Effector memory CD8-positive, alpha-beta T cell (primary cell): ENCODE data around the gene CUEDC2.

Source experiments
- ATAC-seq: fragments of 150-1000 bp; cut with Tn5 transposase; replicated peaks from 2 replicates; pipeline ENCODE4 v1.10.0; 2021; ENCODE audit warnings: mild to moderate bottlenecking, moderate library complexity
- DNase-seq, 3 experiments: peaks; one replicate each; pipeline ENCODE4 v3.0.0; 2021
- H3K27ac Mint-ChIP-seq, 2 donors: one replicate each; pipeline ENCODE4 v1.8.0; 2022; ENCODE audit warnings: mild to moderate bottlenecking in 2 of 2, mixed read lengths in 2 of 2, moderate library complexity in 2 of 2
- H3K27me3 Mint-ChIP-seq, 2 donors: one replicate each; pipeline ENCODE4 v1.8.0; 2022; ENCODE audit warnings: mixed read lengths in 2 of 2
- H3K36me3 Mint-ChIP-seq: one replicate; pipeline ENCODE4 v1.8.0; 2022; ENCODE audit warnings: mild to moderate bottlenecking, moderate library complexity, mixed read lengths; ENCODE audit not compliant: insufficient read depth
- H3K4me1 Mint-ChIP-seq, 2 donors: one replicate each; pipeline ENCODE4 v1.8.0; 2022; ENCODE audit warnings: low read depth in 2 of 2, mixed read lengths in 2 of 2
- H3K4me3 Mint-ChIP-seq, 2 donors: one replicate each; pipeline ENCODE4 v1.8.0; 2022; ENCODE audit warnings: mild to moderate bottlenecking in 2 of 2, mixed read lengths in 2 of 2, moderate library complexity in 2 of 2
- H3K9me3 Mint-ChIP-seq, 2 donors: one replicate each; pipeline ENCODE4 v1.8.0; 2022; ENCODE audit warnings: mixed read lengths in 2 of 2

CUEDC2 gene

DNA sequence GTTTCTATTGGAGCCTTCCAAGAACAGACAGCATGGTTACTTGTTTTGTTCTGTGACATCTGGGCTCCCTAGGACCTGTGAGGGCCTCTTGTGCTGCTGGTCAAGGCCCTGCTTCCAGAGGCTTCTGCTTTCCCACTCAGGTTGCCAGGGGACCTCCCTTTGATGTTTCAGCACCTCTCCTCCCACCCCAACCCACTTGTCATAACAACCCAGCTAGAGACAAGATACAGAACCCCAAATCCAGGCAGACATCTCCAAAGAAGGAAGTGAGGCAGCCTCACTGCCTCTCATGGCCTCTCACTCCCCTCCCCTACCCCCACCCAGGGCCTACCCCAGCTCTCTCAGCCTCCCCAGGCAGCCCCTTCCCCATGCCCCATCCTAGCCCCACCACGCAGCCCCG is 25.6 kb downstream of the CUEDC2 start:
- Mint-ChIP-seq H3K27ac (peak overlapping the region in 1 of 2 donors; percentile 90), H3K4me3 (peak overlapping the region in 1 of 2 donors; percentile 33), H3K27me3 (peaks cover 38 to 61% of the 10 kb centered on the region in 2 donors), H3K4me1 (peaks cover 16 to 20% of the 10 kb centered on the region in 2 donors), H3K36me3 (peaks cover 67% of the 10 kb centered on the region), H3K9me3 (no peaks in the 10 kb centered on the region)
- DNase-seq, result no peak
- no peak for ATAC-seq

DNA sequence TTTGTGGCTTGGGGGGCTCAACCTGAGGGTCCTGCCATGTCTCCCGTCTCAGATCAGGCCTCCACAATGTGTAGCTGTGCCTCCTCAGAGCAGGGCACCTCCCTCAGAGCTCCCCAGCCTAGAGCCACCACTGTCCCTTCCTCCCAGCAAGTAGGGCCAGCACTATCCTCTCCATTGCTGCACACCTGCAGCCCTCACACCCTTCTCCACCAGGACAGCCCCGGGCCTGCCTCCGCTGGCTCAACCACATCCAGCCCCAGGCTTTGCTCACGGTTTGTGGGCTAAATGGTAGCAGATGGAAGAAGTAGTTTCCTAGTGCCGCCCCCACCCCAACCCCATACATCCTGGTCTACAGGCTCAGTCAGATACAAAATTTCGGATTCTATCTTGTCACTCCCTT is 26.7 kb downstream of the CUEDC2 start:
- Mint-ChIP-seq H3K9me3 (no peaks in the 10 kb centered on the region), H3K27ac (peak overlapping the region; percentile 68 to 90), H3K4me1 (peaks cover 13 to 14% of the 10 kb centered on the region in 2 donors), H3K27me3 (peaks cover 26 to 50% of the 10 kb centered on the region in 2 donors), H3K36me3 (peaks cover 73% of the 10 kb centered on the region), H3K4me3 (peak overlapping the region in 1 of 2 donors; percentile 15)
- DNase-seq (no peak), ATAC-seq (peak; percentile 6)

DNA sequence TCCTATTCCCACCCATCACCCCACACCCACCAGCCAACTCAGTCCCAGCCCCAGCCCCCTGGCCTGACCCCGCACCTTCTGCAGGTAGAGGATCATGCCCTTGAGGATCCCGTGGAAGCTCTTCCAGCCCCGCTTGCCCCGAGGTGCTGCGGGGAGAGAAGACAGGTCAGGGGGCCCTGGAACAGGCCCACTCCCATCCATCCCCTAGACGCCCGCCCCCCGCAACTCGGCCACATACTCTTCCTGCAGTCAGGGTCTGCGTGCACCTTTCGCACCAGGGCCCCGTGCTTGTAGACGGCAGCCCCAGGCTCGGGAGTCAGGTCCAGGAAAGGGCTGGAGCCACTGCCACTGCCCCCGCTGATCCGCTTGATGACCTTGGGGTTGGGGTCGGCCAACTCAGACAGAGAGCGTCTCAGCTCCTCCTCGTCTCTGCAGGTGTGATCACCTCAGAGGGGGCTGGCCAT is 27.2 kb downstream of the CUEDC2 start:
- peaks cover 25 to 45% of the 10 kb centered on the region in 2 donors for H3K27me3 Mint-ChIP-seq
- DNase-seq (no peak), ATAC-seq (no peak)
- no peaks in the 10 kb centered on the region for H3K9me3 Mint-ChIP-seq
- peaks cover 13 to 17% of the 10 kb centered on the region in 2 donors for H3K4me1 Mint-ChIP-seq
- peak overlapping the region in 1 of 2 donors; percentile 15 for H3K4me3 Mint-ChIP-seq
- peaks cover 75% of the 10 kb centered on the region for H3K36me3 Mint-ChIP-seq
- peak overlapping the region; percentile 68 to 90 for H3K27ac Mint-ChIP-seq

DNA sequence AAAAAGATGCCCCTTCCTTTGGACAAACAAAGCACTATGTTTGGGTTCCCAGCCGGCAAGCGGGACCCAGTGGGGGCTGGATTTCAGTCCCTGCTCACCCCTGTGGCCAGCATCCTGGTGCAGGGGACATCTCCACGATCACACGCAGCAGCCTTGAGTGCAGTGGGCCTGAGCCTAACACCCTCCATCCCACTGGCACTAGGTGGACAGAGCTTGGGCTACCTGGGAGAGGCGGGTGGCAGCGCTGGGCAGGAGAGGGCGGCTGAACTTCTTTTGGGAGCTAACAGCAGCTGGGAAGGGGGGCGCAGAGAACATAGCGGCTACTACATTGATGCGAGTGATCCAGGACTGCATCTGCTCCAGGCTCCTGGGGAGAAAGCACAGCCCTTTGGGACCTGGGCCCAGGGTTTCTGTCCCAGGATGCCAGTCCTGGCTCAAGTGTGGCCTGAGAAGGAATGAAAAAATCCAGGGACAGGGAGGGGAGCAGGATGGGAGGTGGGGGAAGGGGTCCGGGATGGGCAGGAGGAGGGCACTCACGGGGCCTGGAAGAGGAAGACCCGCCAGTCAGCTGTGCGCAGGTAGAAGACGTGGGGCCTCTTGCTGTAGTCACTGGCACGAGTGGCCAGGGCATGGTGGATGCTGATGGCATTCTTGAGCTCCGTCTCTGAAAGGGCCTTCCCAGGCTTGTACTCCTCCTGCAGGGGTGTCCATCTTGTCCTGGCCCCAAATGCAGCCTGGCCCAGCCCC is 27.8 kb downstream of the CUEDC2 start:
- H3K27ac Mint-ChIP-seq, result peak overlapping the region; percentile 68 to 90
- H3K4me1 Mint-ChIP-seq, result peaks cover 7 to 15% of the 10 kb centered on the region in 2 donors
- peaks cover 19 to 39% of the 10 kb centered on the region in 2 donors for H3K27me3 Mint-ChIP-seq
- no peak for DNase-seq
- H3K36me3 Mint-ChIP-seq, result peaks cover 79% of the 10 kb centered on the region
- H3K9me3 Mint-ChIP-seq, result no peaks in the 10 kb centered on the region
- ATAC-seq, result no peak
- peak overlapping the region in 1 of 2 donors; percentile 15 for H3K4me3 Mint-ChIP-seq

GRCh38 chr10:102403115-102403514 is 29.3 kb downstream of the CUEDC2 start:
- no peak for ATAC-seq
- H3K4me1 Mint-ChIP-seq, result peaks cover 9 to 17% of the 10 kb centered on the region in 2 donors
- no peak overlapping the region for H3K4me3 Mint-ChIP-seq
- H3K27me3 Mint-ChIP-seq, result peaks cover 10 to 26% of the 10 kb centered on the region in 2 donors
- no peak for DNase-seq
- H3K36me3 Mint-ChIP-seq, result peaks cover 91% of the 10 kb centered on the region
- no peaks in the 10 kb centered on the region for H3K9me3 Mint-ChIP-seq
- H3K27ac Mint-ChIP-seq, result peak overlapping the region in 1 of 2 donors; percentile 90

DNA sequence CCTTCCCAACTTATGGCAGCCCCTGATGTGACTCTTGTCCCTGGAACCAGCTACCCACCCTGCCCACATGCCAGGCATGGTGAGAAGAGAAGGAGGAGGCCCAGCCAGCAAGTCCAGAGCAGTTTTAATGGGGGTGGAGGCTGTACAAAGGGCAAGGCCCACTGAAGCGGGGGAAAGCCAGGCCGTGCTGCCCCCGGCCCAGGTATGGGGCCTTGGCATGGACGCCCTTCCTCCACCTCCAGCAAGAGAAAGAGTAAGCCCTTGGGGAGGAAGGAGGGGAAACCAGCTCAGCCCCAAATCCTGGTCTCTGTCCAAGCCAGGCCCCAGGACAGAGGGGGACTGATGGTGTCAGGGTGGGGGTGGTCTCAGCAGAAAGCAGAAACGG is 29.9 kb downstream of the CUEDC2 start:
- ATAC-seq, result no peak
- Mint-ChIP-seq H3K27ac (peak overlapping the region in 1 of 2 donors; percentile 85), H3K4me3 (no peak overlapping the region), H3K36me3 (peaks cover 90% of the 10 kb centered on the region), H3K27me3 (peaks cover 7 to 20% of the 10 kb centered on the region in 2 donors), H3K9me3 (no peaks in the 10 kb centered on the region), H3K4me1 (peaks cover 12 to 19% of the 10 kb centered on the region in 2 donors)
- DNase-seq, result no peak

- Mint-ChIP-seq H3K9me3 (no peaks in the 10 kb centered on the region), H3K4me3 (peak overlapping the region in 1 of 2 donors; percentile 23), H3K36me3 (peaks cover 90% of the 10 kb centered on the region), H3K4me1 (peaks cover 12 to 21% of the 10 kb centered on the region in 2 donors), H3K27me3 (peaks cover 7 to 14% of the 10 kb centered on the region in 2 donors), H3K27ac (peak overlapping the region in 1 of 2 donors; percentile 85)
- ATAC-seq, result no peak
- DNase-seq, result no peak
Observed at GRCh38 chr10:102401735-102402511, 30.5 kb downstream of the CUEDC2 start.

DNA sequence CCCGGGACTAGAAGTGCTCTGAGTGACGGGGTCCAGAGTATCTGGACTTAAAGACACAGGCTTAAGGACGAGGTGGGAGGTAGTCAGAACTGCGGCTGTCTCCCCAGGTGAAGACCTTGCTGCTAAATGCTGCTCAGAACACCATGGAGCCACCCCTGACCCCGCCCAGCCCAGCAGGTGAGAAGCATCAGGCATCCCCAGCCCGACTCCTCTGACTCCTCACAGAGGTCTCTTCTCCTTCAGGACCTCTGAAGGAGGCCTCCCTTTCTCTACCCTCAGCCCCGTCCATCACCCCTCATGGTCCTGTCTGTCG is 31.1 kb downstream of the CUEDC2 start:
- Mint-ChIP-seq H3K4me3 (peak overlapping the region in 1 of 2 donors; percentile 23), H3K36me3 (peaks cover 90% of the 10 kb centered on the region), H3K9me3 (no peaks in the 10 kb centered on the region), H3K27me3 (peaks cover 6 to 8% of the 10 kb centered on the region in 2 donors), H3K4me1 (peaks cover 12 to 26% of the 10 kb centered on the region in 2 donors), H3K27ac (peak overlapping the region in 1 of 2 donors; percentile 85)
- DNase-seq (no peak), ATAC-seq (no peak)

GRCh38 chr10:102400598-102401341 is 31.6 kb downstream of the CUEDC2 start:
- H3K4me1 Mint-ChIP-seq, result peaks cover 17 to 32% of the 10 kb centered on the region in 2 donors

DNA sequence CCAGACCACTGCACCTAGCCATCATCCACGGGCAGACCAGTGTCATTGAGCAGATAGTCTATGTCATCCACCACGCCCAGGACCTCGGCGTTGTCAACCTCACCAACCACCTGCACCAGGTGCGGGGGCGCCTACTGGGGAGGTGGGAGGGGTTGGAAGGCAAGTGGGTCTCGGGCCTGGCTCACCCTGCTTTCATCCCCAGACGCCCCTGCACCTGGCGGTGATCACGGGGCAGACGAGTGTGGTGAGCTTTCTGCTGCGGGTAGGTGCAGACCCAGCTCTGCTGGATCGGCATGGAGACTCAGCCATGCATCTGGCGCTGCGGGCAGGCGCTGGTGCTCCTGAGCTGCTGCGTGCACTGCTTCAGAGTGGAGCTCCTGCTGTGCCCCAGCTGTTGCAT is 32.3 kb downstream of the CUEDC2 start:
- Mint-ChIP-seq H3K9me3 (no peaks in the 10 kb centered on the region), H3K36me3 (peaks cover 90% of the 10 kb centered on the region), H3K4me1 (peaks cover 19 to 32% of the 10 kb centered on the region in 2 donors)

More at GRCh38 chr10:102400598-102401341, 31.6 kb downstream of the CUEDC2 start:
- Mint-ChIP-seq H3K27ac (peak overlapping the region; percentile 19 to 100), H3K9me3 (no peaks in the 10 kb centered on the region), H3K27me3 (peaks cover under 1 to 4% of the 10 kb centered on the region in 2 donors), H3K36me3 (peaks cover 90% of the 10 kb centered on the region), H3K4me3 (peak overlapping the region in 1 of 2 donors; percentile 81)
- DNase-seq (no peak), ATAC-seq (no peak)

GRCh38 chr10:102399217-102400021 is 33.0 kb downstream of the CUEDC2 start:
- Mint-ChIP-seq H3K4me1 (peaks cover 25 to 37% of the 10 kb centered on the region in 2 donors), H3K27ac (peak overlapping the region; percentile 91 to 100), H3K36me3 (peaks cover 90% of the 10 kb centered on the region), H3K27me3 (no peaks in the 10 kb centered on the region), H3K4me3 (peak overlapping the region; percentile 74 to 81), H3K9me3 (no peaks in the 10 kb centered on the region)
- DNase-seq (peak; percentile 86 to 90 (median 89)), ATAC-seq (peak; percentile 53)

More for the DNA sequence above, 32.3 kb downstream of the CUEDC2 start:
- DNase-seq, result no peak
- Mint-ChIP-seq H3K27ac (peak overlapping the region; percentile 19 to 100), H3K4me3 (peak overlapping the region in 1 of 2 donors; percentile 81), H3K27me3 (no peaks in the 10 kb centered on the region)
- ATAC-seq, result no peak

DNA sequence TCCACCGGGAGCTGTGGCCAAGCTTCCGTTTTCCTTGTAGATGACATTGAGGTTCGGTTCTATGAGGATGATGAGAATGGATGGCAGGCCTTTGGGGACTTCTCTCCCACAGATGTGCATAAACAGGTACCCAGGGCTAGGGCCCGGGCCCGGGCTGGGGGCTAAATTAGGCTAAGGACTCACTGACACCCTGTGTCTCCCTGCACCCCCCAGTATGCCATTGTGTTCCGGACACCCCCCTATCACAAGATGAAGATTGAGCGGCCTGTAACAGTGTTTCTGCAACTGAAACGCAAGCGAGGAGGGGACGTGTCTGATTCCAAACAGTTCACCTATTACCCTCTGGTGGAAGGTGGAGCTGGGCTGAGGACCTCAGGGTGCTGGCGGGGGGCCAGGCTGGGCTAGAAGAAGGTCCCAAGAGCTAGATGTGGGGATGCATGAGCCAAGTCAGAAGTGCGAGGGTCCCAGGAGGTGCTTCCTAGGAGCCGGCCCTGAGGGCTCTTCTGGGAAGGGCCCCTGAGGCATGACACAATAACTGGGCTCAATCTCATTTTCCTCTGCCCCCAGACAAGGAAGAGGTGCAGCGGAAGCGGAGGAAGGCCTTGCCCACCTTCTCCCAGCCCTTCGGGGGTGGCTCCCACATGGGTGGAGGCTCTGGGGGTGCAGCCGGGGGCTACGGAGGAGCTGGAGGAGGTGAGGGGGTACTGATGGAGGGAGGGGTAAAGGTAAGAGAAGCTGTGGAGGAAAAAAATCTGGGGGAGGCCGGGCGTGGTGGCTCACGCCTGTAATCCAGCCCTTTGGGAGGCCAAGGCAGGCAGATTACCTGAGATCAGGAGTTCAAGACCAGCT is 34.0 kb downstream of the CUEDC2 start:
- ATAC-seq, result no peak
- Mint-ChIP-seq H3K4me3 (peak overlapping the region; percentile 74 to 81), H3K27me3 (no peaks in the 10 kb centered on the region), H3K27ac (peak overlapping the region; percentile 91 to 100), H3K36me3 (peaks cover 91% of the 10 kb centered on the region), H3K4me1 (peaks cover 30 to 40% of the 10 kb centered on the region in 2 donors), H3K9me3 (no peaks in the 10 kb centered on the region)
- no peak for DNase-seq
